Mucosa of descending colon (tissue), 3 donors: ENCODE measurements around the gene MYH6. TPM values are rescaled to one million over a fixed set of nuclear protein-coding genes. Genes with fewer than 3 reads are reported as not detected.
"Not testable (repeated sequence)": the region's sequence is repeated elsewhere in the genome, so short reads cannot be mapped to it uniquely, and the experiment has no call there.

Experiments
- ATAC-seq: fragments of 200-7000 bp; cut with Tn5 transposase; one replicate; pipeline ENCODE4 v1.9.1; 2020; ENCODE audit warnings: mild to moderate bottlenecking, moderate library complexity
- DNase-seq, 3 donors: peaks; one replicate each; pipeline ENCODE4 v3.0.0-alpha.2; 2020
- H3K36me3 ChIP-seq: fragments of 200-600 bp; one replicate; pipeline ENCODE4 v1.8.0; 2021; ENCODE audit warnings: low read depth, mild to moderate bottlenecking
- H3K4me1 ChIP-seq: fragments of 200-600 bp; one replicate; pipeline ENCODE4 v1.8.0; 2021; ENCODE audit warnings: low read depth, mild to moderate bottlenecking
- H3K4me3 ChIP-seq: fragments of 200-600 bp; one replicate; pipeline ENCODE4 v1.8.0; 2021; ENCODE audit warnings: mild to moderate bottlenecking
- H3K9me3 ChIP-seq: fragments of 200-600 bp; one replicate; pipeline ENCODE4 v1.8.0; 2021; ENCODE audit warnings: mild to moderate bottlenecking
- intact Hi-C, 2 donors: fragments of 100-400 bp; cut with DNase I in 1 of 2; cut with micrococcal nuclease in 1 of 2; formaldehyde crosslinking; loops; one replicate each; pipeline versions ENCODE4 v1.11.0 to v1.11.1; 2022; cut with DNase I, micrococcal nuclease
- total RNA-seq, 3 donors: library from RNA; stranded (reverse); fragmentation: NEBNext Ultra II Directional in 2 of 3; extraction: Animal tissue kit (Norgen Biotek cat#: 25700) in 2 of 3; gene quantifications; one replicate each; pipeline versions ENCODE4 v1.2.1 to v1.2.4, GENCODE V29; 2021 to 2023
- TF ChIP-seq, protein P1 (sequence below): fragments of 200-600 bp; IDR thresholded peaks from one replicate; pipeline ENCODE4 v1.8.0; 2022; ENCODE audit warnings: antibody characterized with exemption, mild to moderate bottlenecking
- donor health status: DM: no; HTN: no; CAD: no; lungs with moderate emphysema.
- donor health status: DM: no; HTN: no; CAD: no.
- donor health status: DM: no; HTN: yes; CAD: no.

Gene MYH6
- total RNA-seq, 3 donors from 2014 or later: 0.09 to 1.4 TPM; not detected in 1

DNA sequence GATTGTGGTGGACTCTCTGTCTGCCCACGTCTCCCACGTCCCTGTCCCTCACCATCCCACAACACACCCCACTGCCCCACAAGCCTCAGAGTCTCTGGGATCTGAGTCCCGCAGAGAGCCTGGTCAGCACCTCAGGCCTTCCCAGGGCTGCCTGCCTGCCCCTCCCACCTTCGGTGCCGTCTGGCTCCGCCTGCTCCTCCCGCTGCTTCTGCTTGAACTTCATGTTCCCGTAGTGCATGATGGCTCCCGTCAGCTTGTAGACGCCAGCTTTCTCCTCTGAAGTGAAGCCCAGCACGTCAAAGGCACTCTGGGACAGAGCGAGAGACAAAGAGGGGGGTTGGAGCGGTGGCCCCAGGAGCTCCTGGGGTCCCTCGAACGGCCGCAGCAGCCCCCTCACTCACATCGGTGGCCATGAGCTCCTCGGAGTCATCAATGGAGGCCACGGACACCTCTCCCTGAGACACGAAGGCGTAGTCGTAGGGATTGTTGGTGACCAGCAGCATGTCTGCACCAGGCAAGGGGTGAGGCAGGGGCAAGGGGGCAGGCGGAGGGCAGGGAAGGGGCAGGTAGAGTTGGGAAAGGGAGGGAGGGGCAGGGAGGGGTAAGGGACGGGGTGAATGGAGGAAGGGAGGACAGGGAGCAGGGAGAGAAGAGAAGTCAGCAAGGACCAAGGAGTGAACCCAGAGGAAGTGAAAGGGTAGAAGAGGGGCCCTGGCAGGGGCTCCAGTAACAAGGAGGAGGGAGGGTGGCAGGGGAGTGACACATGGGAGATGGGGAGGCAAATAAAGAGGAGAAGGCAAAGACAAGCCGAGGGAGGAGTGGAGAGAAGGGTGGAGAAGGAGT lies 5.6 kb downstream of the MYH6 start:
- ATAC-seq (no peak), DNase-seq (no peak)
- no peaks in the 10 kb centered on the region for H3K4me1 ChIP-seq
- no peaks in the 10 kb centered on the region for H3K36me3 ChIP-seq
- intact Hi-C loops: no loop called here
- TF ChIP-seq, protein P1, sequence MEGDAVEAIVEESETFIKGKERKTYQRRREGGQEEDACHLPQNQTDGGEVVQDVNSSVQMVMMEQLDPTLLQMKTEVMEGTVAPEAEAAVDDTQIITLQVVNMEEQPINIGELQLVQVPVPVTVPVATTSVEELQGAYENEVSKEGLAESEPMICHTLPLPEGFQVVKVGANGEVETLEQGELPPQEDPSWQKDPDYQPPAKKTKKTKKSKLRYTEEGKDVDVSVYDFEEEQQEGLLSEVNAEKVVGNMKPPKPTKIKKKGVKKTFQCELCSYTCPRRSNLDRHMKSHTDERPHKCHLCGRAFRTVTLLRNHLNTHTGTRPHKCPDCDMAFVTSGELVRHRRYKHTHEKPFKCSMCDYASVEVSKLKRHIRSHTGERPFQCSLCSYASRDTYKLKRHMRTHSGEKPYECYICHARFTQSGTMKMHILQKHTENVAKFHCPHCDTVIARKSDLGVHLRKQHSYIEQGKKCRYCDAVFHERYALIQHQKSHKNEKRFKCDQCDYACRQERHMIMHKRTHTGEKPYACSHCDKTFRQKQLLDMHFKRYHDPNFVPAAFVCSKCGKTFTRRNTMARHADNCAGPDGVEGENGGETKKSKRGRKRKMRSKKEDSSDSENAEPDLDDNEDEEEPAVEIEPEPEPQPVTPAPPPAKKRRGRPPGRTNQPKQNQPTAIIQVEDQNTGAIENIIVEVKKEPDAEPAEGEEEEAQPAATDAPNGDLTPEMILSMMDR: no peak
- H3K4me3 ChIP-seq: no peak overlapping the region
- H3K9me3 ChIP-seq: no peaks in the 10 kb centered on the region

DNA sequence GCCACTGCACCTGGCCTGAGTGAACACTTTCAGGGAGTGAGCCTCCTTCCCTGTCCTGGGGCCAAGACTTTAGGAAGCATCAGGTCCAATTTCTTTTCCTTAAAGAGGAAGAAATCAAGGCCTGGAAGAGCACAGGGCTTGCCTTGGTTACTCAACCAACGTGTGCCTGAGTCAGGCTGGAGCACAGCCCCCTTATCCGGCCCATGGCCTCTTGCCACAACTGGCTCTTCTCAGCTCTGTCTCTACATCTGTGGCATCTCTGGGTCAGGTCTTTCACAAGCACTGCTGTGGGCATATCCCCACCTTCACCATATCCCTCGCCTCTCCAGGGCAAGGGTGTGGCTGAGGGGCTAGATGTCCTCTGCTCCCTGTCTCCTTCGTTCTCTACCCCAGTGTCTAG lies 6.8 kb downstream of the MYH6 start:
- TF ChIP-seq, protein P1: no peak
- Histone ChIP-seq H3K9me3 (no peaks in the 10 kb centered on the region), H3K4me3 (no peak overlapping the region), H3K4me1 (no peaks in the 10 kb centered on the region), H3K36me3 (no peaks in the 10 kb centered on the region)
- ATAC-seq (no peak), DNase-seq (no peak)
- intact Hi-C loops: no loop called here

DNA sequence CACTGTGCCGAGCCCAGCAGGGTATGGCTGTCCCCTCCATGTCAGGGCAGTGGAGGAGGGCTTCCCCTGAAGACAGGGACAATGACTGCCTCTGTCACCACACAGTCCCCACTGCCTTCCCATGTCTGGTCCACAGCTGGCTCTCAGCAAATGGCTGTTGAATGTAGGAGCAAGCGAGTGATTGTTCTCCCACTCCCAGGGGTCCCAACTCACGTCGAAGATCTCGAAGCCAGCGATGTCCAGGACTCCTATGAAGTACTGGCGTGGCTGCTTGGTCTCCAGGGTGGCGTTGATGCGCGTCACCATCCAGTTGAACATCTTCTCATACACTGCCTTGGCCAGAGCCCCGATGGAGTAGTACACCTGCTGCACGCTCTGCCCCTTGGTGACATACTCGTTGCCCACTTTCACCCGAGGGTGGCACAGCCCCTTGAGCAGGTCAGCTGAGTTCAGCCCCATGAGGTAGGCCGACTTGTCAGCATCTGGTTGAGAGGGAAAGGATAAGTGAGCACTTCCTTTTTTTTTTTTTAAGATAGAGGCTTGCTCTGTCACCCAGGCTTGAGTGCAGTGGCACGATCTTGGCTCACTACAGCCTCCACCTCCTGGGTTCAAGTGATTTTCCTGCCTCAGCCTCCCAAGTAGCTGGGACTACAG lies 7.5 kb downstream of the MYH6 start:
- ATAC-seq, H3K4me1 ChIP-seq, DNase-seq, H3K4me3 ChIP-seq, intact Hi-C loops, H3K36me3 ChIP-seq, H3K9me3 ChIP-seq: not testable (repeated sequence)

DNA sequence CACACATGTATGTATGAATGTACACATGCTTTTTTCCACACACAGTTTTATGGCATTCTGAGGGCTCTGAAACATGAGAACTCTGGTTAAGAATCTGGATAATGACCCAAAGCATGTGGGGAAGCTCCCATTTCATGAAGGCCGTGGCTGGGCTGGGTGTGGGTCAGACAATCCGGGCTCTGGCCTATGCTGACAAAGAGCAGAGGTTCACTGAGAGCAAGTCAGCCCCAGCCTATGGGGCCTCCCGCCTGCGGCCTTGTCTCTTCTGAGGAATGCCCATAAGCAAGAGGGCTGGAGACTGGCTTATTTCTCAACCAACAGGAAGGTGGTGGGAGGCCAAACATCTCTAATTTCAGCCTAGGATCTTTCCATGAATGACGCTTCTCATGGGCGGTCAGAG lies 8.5 kb downstream of the MYH6 start:
- Histone ChIP-seq H3K9me3 (no peaks in the 10 kb centered on the region), H3K4me3 (no peak overlapping the region), H3K36me3 (no peaks in the 10 kb centered on the region), H3K4me1 (no peaks in the 10 kb centered on the region)
- DNase-seq: no peak
- no peak for ATAC-seq
- intact Hi-C loops: no loop called here
- TF ChIP-seq, protein P1: no peak

DNA sequence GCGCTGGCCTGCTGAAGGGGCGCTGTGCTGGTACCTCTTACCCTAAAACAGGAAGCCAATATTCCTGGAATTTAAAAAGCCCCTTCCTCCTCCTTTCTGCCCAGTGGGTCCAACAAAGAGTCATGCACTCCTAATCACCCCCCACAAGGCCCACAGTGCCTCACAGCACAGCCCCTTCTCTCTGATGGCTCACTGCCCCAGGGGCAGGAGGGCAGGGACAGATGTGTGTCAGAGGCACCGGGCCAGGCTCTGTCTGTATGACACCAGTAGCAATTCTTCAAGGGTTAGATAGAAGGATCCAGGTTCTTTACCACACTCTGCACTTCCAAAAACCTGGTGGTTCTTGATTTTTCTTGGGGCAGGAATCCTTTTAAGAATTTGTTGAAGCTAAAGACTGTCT lies 8.9 kb downstream of the MYH6 start:
- Histone ChIP-seq H3K4me3 (no peak overlapping the region), H3K9me3 (no peaks in the 10 kb centered on the region), H3K4me1 (no peaks in the 10 kb centered on the region), H3K36me3 (no peaks in the 10 kb centered on the region)
- DNase-seq (no peak), ATAC-seq (no peak)
- TF ChIP-seq, protein P1: no peak
- intact Hi-C loops: no loop called here

DNA sequence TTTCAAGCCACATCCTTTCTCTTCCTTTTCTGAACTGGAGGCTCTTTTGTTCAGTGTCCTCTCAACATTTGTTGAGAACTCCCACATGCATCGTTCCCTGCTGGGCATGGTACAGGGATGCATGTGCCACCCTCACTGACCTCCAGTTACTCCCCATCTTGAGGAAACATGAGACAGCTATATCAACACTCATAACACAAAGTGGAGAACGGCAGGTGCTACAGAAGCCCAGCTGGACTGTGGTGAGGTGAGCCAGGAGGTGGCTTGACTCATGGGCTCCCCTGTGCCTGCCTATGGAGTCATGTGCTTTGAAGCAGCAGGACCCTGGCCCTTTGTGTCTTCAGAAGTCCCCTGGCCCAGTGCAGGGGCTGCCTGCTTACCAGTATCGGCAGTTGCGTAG lies 9.7 kb downstream of the MYH6 start:
- H3K9me3 ChIP-seq: no peaks in the 10 kb centered on the region
- ATAC-seq (no peak), DNase-seq (no peak)
- H3K36me3 ChIP-seq: no peaks in the 10 kb centered on the region
- intact Hi-C loops: no loop called here
- H3K4me3 ChIP-seq: no peak overlapping the region
- no peaks in the 10 kb centered on the region for H3K4me1 ChIP-seq
- TF ChIP-seq, protein P1: no peak
